GM23248 (cell line): ENCODE measurements around the gene TMEM44. TPM values are rescaled to one million over a fixed set of nuclear protein-coding genes. Genes with fewer than 3 reads are reported as not detected.

Source experiments
- DNase-seq: peaks from one replicate; pipeline ENCODE4 v3.0.0-alpha.2; 2015
- H2AFZ ChIP-seq: fragments of 200-600 bp; sonication (generic); 2 replicates; pipeline ENCODE4 v1.6.1; 2016; ENCODE audit warnings: antibody characterized with exemption
- H3F3A ChIP-seq: fragments of 200-600 bp; sonication (generic); 2 replicates; pipeline ENCODE4 v1.6.1; 2016; ENCODE audit warnings: mild to moderate bottlenecking, antibody characterized with exemption, mixed run types; ENCODE audit not compliant: insufficient read depth
- H3K27ac ChIP-seq: fragments of 200-600 bp; sonication (generic); 2 replicates; pipeline ENCODE4 v1.5.1; 2016; ENCODE audit warnings: mild to moderate bottlenecking
- H3K27me3 ChIP-seq: fragments of 200-600 bp; sonication (generic); replicated peaks from 2 replicates; pipeline ENCODE4 v1.6.1; 2016; ENCODE audit warnings: mild to moderate bottlenecking; ENCODE audit not compliant: insufficient read depth
- H3K36me3 ChIP-seq: fragments of 200-600 bp; sonication (generic); 2 replicates; pipeline ENCODE4 v1.6.1; 2016; ENCODE audit warnings: low read depth, mild to moderate bottlenecking
- H3K4me1 ChIP-seq: fragments of 200-600 bp; sonication (generic); 2 replicates; pipeline ENCODE4 v1.6.1; 2016; ENCODE audit warnings: mild to moderate bottlenecking; ENCODE audit not compliant: insufficient read depth
- H3K4me2 ChIP-seq: fragments of 200-600 bp; sonication (generic); one replicate; pipeline ENCODE4 v1.6.1; 2016; ENCODE audit warnings: mild to moderate bottlenecking; ENCODE audit not compliant: unreplicated experiment
- H3K4me3 ChIP-seq: fragments of 200-600 bp; sonication (generic); 2 replicates; pipeline ENCODE4 v1.5.1; 2016; ENCODE audit warnings: mild to moderate bottlenecking
- H3K79me2 ChIP-seq: fragments of 200-600 bp; sonication (generic); 2 replicates; pipeline ENCODE4 v1.6.1; 2016; ENCODE audit warnings: mild to moderate bottlenecking; ENCODE audit not compliant: insufficient read depth
- H3K9ac ChIP-seq: fragments of 200-600 bp; sonication (generic); 2 replicates; pipeline ENCODE4 v1.6.1; 2016; ENCODE audit warnings: mild to moderate bottlenecking
- H3K9me2 ChIP-seq: fragments of 200-600 bp; sonication (generic); 2 replicates; pipeline ENCODE4 v1.6.1; 2016; ENCODE audit warnings: mixed run types, mild to moderate bottlenecking, moderate library complexity; ENCODE audit not compliant: insufficient read depth
- H3K9me3 ChIP-seq: fragments of 200-600 bp; sonication (generic); one replicate; pipeline ENCODE4 v1.6.1; 2017; ENCODE audit warnings: low read depth
- H4K20me1 ChIP-seq: fragments of 200-600 bp; sonication (generic); 2 replicates; pipeline ENCODE4 v1.6.0; 2016; ENCODE audit not compliant: insufficient read depth
- EZH2 ChIP-seq: fragments of 200-600 bp; sonication (generic); IDR thresholded peaks from 2 replicates; pipeline ENCODE4 v1.6.1; 2018; ENCODE audit warnings: antibody characterized with exemption, mild to moderate bottlenecking; ENCODE audit not compliant: insufficient read depth, poor library complexity, severe bottlenecking
- EZH2phosphoT487 ChIP-seq: fragments of 200-600 bp; sonication (generic); IDR thresholded peaks from 2 replicates; pipeline ENCODE4 v1.6.1; 2018; ENCODE audit warnings: antibody characterized with exemption, moderate library complexity, mild to moderate bottlenecking, low read depth; ENCODE audit not compliant: insufficient read depth
- WGBS, 2 experiments: methylation state at CpG; one replicate each; pipeline ENCODE4 v1.1.6; 2015 to 2017; ENCODE audit warnings: low lambda C conversion rate in 2 of 2, low coverage in 1 of 2; ENCODE audit errors: missing lambda C conversion rate in 2 of 2; 5-methylcytosine and 5-hydroxymethylcytosine counted together
- in situ Hi-C: fragments of 300-500 bp; cut with MboI; formaldehyde crosslinking; loops from 2 replicates; pipeline ENCODE4 v1.15.0; 2020
- polyA plus RNA-seq: library from polyadenylated mRNA; unstranded; fragments of >200 nt; fragmentation: Nextera tagmentation; extraction: Ambion mirVana; gene quantifications from 2 replicates; pipeline ENCODE4 v1.2.1, GENCODE V29; 2016
- total RNA-seq: library from RNA; depleted of rRNA; stranded (reverse); fragments of >200 nt; shearing (Covaris generic); gene quantifications from 2 replicates; pipeline ENCODE4 v1.2.3, GENCODE V29; 2014

TMEM44 gene
- total and polyA plus RNA-seq, 2 experiments from 2014 or later: 13.1 to 14.6 TPM

- no peak for DNase-seq
- Histone ChIP-seq H3K27ac (no peak overlapping the region), H3K79me2 (no peaks in the 10 kb centered on the region), H3K4me1 (no peaks in the 10 kb centered on the region), H3K4me3 (no peak overlapping the region), H3K9me2 (no peaks in the 10 kb centered on the region), H3K4me2 (no peak overlapping the region), H3K36me3 (0 out of 2 replicates have a peak, but pooled peaks cover 3% of the 10 kb centered on the region), H3F3A (no peaks in the 10 kb centered on the region), H3K9ac (no peak overlapping the region), H3K9me3 (no peaks in the 10 kb centered on the region), H4K20me1 (no peaks in the 10 kb centered on the region), H2AFZ (no peak overlapping the region), H3K27me3 (no peaks in the 10 kb centered on the region)
- TF ChIP-seq EZH2: no peak
- no peak for TF ChIP-seq EZH2phosphoT487
- in situ Hi-C loops: no loop called here
- WGBS, 2 experiments: 92 to 93% methylated on average over 12 to 14 of the region's 14 CpGs
Observed at GRCh38 chr3:194617143-194617671, 16.0 kb downstream of the TMEM44 start.

GRCh38 chr3:194615226-194615625, 18.0 kb downstream of the TMEM44 start:
- H3K9ac ChIP-seq: no peak overlapping the region
- in situ Hi-C loops: no loop called here
- no peaks in the 10 kb centered on the region for H4K20me1 ChIP-seq
- no peak for DNase-seq
- H3K4me2 ChIP-seq: no peak overlapping the region
- no peaks in the 10 kb centered on the region for H3K9me2 ChIP-seq
- no peaks in the 10 kb centered on the region for H3K27me3 ChIP-seq
- 86 to 89% methylated on average over 11 of the region's 11 CpGs for WGBS, 2 experiments
- H2AFZ ChIP-seq: no peak overlapping the region
- no peak overlapping the region for H3K4me3 ChIP-seq
- H3K27ac ChIP-seq: no peak overlapping the region
- TF ChIP-seq EZH2phosphoT487 (no peak), EZH2 (no peak)
- 0 out of 2 replicates have a peak, but pooled peaks cover 3% of the 10 kb centered on the region for H3K36me3 ChIP-seq
- no peaks in the 10 kb centered on the region for H3F3A ChIP-seq
- no peaks in the 10 kb centered on the region for H3K79me2 ChIP-seq
- H3K9me3 ChIP-seq: no peaks in the 10 kb centered on the region
- no peaks in the 10 kb centered on the region for H3K4me1 ChIP-seq

GRCh38 chr3:194612221-194612620, 21.0 kb downstream of the TMEM44 start:
- Histone ChIP-seq H3K9ac (no peak overlapping the region), H3K9me2 (no peaks in the 10 kb centered on the region), H3F3A (no peaks in the 10 kb centered on the region), H3K36me3 (no peaks in the 10 kb centered on the region), H3K4me2 (no peak overlapping the region), H3K79me2 (no peaks in the 10 kb centered on the region), H4K20me1 (no peaks in the 10 kb centered on the region), H3K27ac (no peak overlapping the region), H3K27me3 (no peaks in the 10 kb centered on the region), H3K4me3 (no peak overlapping the region), H3K9me3 (no peaks in the 10 kb centered on the region), H3K4me1 (no peaks in the 10 kb centered on the region), H2AFZ (no peak overlapping the region)
- TF ChIP-seq EZH2: no peak
- no peak for TF ChIP-seq EZH2phosphoT487
- 90 to 92% methylated on average over 8 of the region's 8 CpGs for WGBS, 2 experiments
- DNase-seq: no peak
- in situ Hi-C loops: no loop called here

GRCh38 chr3:194610689-194611088, 22.5 kb downstream of the TMEM44 start:
- in situ Hi-C loops: no loop called here
- WGBS, 2 experiments: 96 to 98% methylated on average over 3 of the region's 3 CpGs
- Histone ChIP-seq H4K20me1 (no peaks in the 10 kb centered on the region), H3K36me3 (no peaks in the 10 kb centered on the region), H3K27ac (no peak overlapping the region), H3K9ac (no peak overlapping the region), H3K79me2 (no peaks in the 10 kb centered on the region), H3K4me1 (no peaks in the 10 kb centered on the region), H3K9me2 (no peaks in the 10 kb centered on the region), H3K4me3 (no peak overlapping the region), H3F3A (no peaks in the 10 kb centered on the region), H3K9me3 (no peaks in the 10 kb centered on the region), H3K27me3 (no peaks in the 10 kb centered on the region), H2AFZ (no peak overlapping the region), H3K4me2 (no peak overlapping the region)
- no peak for TF ChIP-seq EZH2
- no peak for TF ChIP-seq EZH2phosphoT487
- no peak for DNase-seq

- Histone ChIP-seq H3K4me1 (no peaks in the 10 kb centered on the region), H3K9ac (no peak overlapping the region), H3F3A (no peaks in the 10 kb centered on the region), H3K9me2 (no peaks in the 10 kb centered on the region), H4K20me1 (no peaks in the 10 kb centered on the region), H3K79me2 (no peaks in the 10 kb centered on the region), H3K9me3 (no peaks in the 10 kb centered on the region), H3K36me3 (no peaks in the 10 kb centered on the region), H3K4me2 (no peak overlapping the region), H2AFZ (no peak overlapping the region), H3K27ac (no peak overlapping the region), H3K4me3 (no peak overlapping the region), H3K27me3 (no peaks in the 10 kb centered on the region)
- TF ChIP-seq EZH2phosphoT487: no peak
- no peak for TF ChIP-seq EZH2
- no peak for DNase-seq
- 91 to 93% methylated on average over 13 of the region's 13 CpGs for WGBS, 2 experiments
- in situ Hi-C loops: no loop called here
Observed at GRCh38 chr3:194609601-194610000, 23.6 kb downstream of the TMEM44 start.
